Measurements from ENCODE around the gene PCBP3.
"Not testable (repeated sequence)": the region's sequence is repeated elsewhere in the genome, so short reads cannot be mapped to it uniquely, and the experiment has no call there.

- not testable (repeated sequence) for TF ChIP-seq CTCF, POLR2A (IDR thresholded peaks at IDR 0.05)
Measured at GRCh38 chr21:45815781-45816180, 172.3 kb downstream of the PCBP3 start.
